Epithelial cell of esophagus (primary cell): ENCODE data around the gene GDF2.

Source experiments
- DNase-seq: peaks from one replicate; pipeline ENCODE4 v3.0.0; 2010; ENCODE audit warnings: low read depth
- H3K4me3 ChIP-seq: 2 replicates; pipeline ENCODE4 v1.5.1; 2011; ENCODE audit warnings: mild to moderate bottlenecking, low read length, control low read depth
- CTCF ChIP-seq: IDR thresholded peaks from 2 replicates; pipeline ENCODE4 v1.5.1; 2011; ENCODE audit warnings: low read depth, mild to moderate bottlenecking, low read length, control low read depth, inconsistent platforms; ENCODE audit not compliant: insufficient read depth; ENCODE audit errors: missing control alignments

GDF2 gene

DNA sequence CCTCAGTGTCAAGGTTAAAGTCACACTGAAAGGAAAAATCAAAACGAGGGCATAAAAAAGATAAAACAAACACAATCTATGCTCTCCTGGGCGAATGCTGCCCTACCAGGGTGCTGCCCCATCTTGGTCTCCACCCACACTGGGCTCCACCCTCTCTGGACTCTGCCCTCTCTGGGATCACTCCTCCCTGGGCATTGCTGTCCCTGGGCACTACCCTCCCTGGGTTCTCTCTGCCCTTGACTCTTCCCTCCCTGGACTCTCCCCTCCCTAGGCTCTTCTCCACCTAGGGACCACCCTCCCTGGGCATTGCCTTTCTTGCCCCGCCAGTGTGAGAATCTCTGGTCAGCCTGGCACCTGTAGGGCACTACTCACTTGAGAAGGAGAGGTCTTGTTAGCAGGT is 8.6 kb downstream of the GDF2 start:
- H3K4me3 ChIP-seq, result no peak overlapping the region
- DNase-seq, result no peak
- no peak for TF ChIP-seq CTCF

DNA sequence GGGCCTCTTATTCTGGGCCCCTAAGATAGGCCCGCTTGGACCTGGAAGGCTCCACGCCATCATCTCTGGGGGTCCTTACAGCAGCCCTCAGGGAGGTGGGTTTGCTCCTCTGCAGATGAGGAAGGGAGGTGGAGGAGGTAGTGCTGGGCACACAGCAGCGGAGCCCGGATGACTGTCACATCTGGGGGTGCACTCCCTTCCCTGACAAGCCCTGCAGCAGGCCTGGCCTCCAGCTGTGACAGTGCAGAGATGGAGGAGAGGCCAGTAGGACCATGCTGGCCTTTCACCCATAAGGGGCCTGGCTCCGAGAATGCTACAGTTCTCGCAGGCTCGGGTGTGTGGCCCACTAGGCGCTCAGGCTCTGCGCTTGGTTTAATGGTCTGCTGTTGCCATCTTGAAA is 9.2 kb downstream of the GDF2 start:
- no peak for TF ChIP-seq CTCF
- DNase-seq, result no peak
- H3K4me3 ChIP-seq, result no peak overlapping the region

DNA sequence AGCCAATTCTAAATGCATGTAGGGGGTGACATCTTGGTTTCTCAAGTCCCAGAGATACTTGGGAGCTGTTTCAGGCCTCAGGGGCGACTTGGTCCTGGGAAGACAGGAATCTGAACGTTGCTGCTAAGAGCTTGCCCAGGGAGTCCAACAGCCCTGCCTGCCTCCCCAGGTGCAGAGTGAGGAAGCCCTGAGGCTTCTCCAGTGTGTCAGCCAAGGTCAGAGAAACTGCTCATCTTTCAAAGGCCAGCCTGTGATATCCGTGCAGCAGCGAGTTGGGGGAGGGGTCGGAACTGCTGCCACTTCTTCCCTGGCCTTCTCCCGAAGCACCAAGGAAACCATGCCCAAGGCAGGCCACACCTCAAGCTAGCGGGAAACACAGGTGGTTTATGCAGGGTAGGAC is 9.7 kb downstream of the GDF2 start:
- no peak overlapping the region for H3K4me3 ChIP-seq
- DNase-seq, result no peak
- no peak for TF ChIP-seq CTCF

DNA sequence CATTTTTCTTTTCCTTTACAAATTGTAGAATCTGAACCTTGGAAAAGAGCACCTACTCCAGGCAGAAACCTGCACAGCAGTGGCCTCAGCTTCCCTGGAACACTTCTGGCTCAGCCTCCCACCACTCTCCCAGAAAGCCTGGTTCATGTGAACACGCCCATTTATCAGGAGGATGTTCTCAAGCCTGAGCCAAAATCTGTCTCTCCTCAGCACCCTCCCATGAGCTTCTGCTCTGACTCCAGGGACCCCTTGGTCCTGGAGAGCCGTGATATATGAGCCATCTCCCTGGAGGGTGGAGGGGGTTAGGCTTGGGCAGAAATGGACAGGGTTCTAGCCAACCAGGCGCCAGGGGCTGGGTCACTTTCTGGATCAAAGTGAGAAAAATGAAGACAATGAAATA is 10.1 kb downstream of the GDF2 start:
- H3K4me3 ChIP-seq, result no peak overlapping the region
- TF ChIP-seq CTCF, result no peak
- no peak for DNase-seq

DNA sequence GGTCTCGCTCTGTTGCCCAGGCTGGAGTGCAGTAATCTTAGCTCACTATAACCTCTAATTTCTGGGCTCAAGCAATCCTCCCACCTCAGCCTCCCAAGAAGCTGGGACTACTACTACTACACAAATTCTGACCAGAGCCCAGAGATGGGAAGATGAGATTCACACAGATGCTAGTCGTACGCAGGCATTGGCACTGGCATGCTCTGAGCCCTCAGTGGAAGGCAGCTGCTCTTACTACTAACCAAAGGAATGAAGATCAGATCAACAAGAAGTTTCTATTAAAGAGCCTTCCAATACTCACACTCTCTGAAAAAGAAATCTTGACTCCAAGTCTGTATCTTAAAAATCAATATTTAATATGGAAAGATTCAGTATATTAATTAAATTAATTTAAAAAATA is 10.7 kb downstream of the GDF2 start:
- no peak for DNase-seq
- H3K4me3 ChIP-seq, result no peak overlapping the region
- TF ChIP-seq CTCF, result no peak

- DNase-seq, result no peak
Observed at GRCh38 chr10:47333532-47333931, 11.3 kb downstream of the GDF2 start.

More at GRCh38 chr10:47333532-47333931, 11.3 kb downstream of the GDF2 start:
- TF ChIP-seq CTCF, result no peak
- no peak overlapping the region for H3K4me3 ChIP-seq
